ENCODE data around the gene PLCXD3.

PLCXD3 gene

GRCh38 chr5:41286165-41286564 lies 224.2 kb downstream of the PLCXD3 start:
- ATAC-seq (replicated peaks) (no peak), DNase-seq (no peak)
- peaks cover 0 to 1% of the 10 kb centered on the region in 2 donors for H3K9me3 Mint-ChIP-seq
- no peak overlapping the region for H3K27ac Mint-ChIP-seq
- no peaks in the 10 kb centered on the region for H3K36me3 Mint-ChIP-seq
- H3K4me3 Mint-ChIP-seq, result no peak overlapping the region
- no peaks in the 10 kb centered on the region for H3K27me3 Mint-ChIP-seq
- no peaks in the 10 kb centered on the region for H3K4me1 Mint-ChIP-seq

GRCh38 chr5:41284938-41285337 lies 225.5 kb downstream of the PLCXD3 start:
- ATAC-seq (replicated peaks) (no peak), DNase-seq (no peak)
- H3K4me1 Mint-ChIP-seq, result no peaks in the 10 kb centered on the region
- peaks cover 0 to 1% of the 10 kb centered on the region in 2 donors for H3K9me3 Mint-ChIP-seq
- no peak overlapping the region for H3K27ac Mint-ChIP-seq
- H3K27me3 Mint-ChIP-seq, result no peaks in the 10 kb centered on the region
- no peaks in the 10 kb centered on the region for H3K36me3 Mint-ChIP-seq
- H3K4me3 Mint-ChIP-seq, result no peak overlapping the region

- no peaks in the 10 kb centered on the region for H3K27me3 Mint-ChIP-seq
- H3K9me3 Mint-ChIP-seq, result no peaks in the 10 kb centered on the region
- no peaks in the 10 kb centered on the region for H3K36me3 Mint-ChIP-seq
- no peak for DNase-seq
- H3K4me1 Mint-ChIP-seq, result no peaks in the 10 kb centered on the region
- no peak overlapping the region for H3K4me3 Mint-ChIP-seq
- no peak for ATAC-seq (replicated peaks)
- H3K27ac Mint-ChIP-seq, result no peak overlapping the region
Measured at GRCh38 chr5:41281215-41281810, 229.1 kb downstream of the PLCXD3 start.

GRCh38 chr5:41279040-41279439 lies 231.4 kb downstream of the PLCXD3 start:
- H3K4me1 Mint-ChIP-seq, result no peaks in the 10 kb centered on the region
- DNase-seq (no peak), ATAC-seq (replicated peaks) (no peak)
- no peaks in the 10 kb centered on the region for H3K9me3 Mint-ChIP-seq
- no peaks in the 10 kb centered on the region for H3K36me3 Mint-ChIP-seq
- H3K4me3 Mint-ChIP-seq, result no peak overlapping the region
- H3K27me3 Mint-ChIP-seq, result no peaks in the 10 kb centered on the region
- H3K27ac Mint-ChIP-seq, result no peak overlapping the region

- Mint-ChIP-seq H3K4me1 (no peaks in the 10 kb centered on the region), H3K36me3 (no peaks in the 10 kb centered on the region), H3K4me3 (no peak overlapping the region), H3K9me3 (no peaks in the 10 kb centered on the region), H3K27me3 (no peaks in the 10 kb centered on the region), H3K27ac (no peak overlapping the region)
- ATAC-seq (replicated peaks), result peak in 1 of 2 donors; percentile 34
- no peak for DNase-seq
Measured at GRCh38 chr5:41277476-41278245, 232.7 kb downstream of the PLCXD3 start.

- no peaks in the 10 kb centered on the region for H3K27me3 Mint-ChIP-seq
- ATAC-seq (replicated peaks) (no peak), DNase-seq (no peak)
- no peaks in the 10 kb centered on the region for H3K9me3 Mint-ChIP-seq
- no peaks in the 10 kb centered on the region for H3K4me1 Mint-ChIP-seq
- H3K4me3 Mint-ChIP-seq, result no peak overlapping the region
- no peak overlapping the region for H3K27ac Mint-ChIP-seq
- H3K36me3 Mint-ChIP-seq, result no peaks in the 10 kb centered on the region
Measured at GRCh38 chr5:41275813-41276512, 234.4 kb downstream of the PLCXD3 start.

GRCh38 chr5:41270423-41271251 lies 239.8 kb downstream of the PLCXD3 start:
- Mint-ChIP-seq H3K36me3 (no peaks in the 10 kb centered on the region), H3K4me3 (no peak overlapping the region), H3K27me3 (no peaks in the 10 kb centered on the region), H3K9me3 (no peaks in the 10 kb centered on the region), H3K4me1 (no peaks in the 10 kb centered on the region), H3K27ac (no peak overlapping the region)
- peak; percentile 64 to 77 for ATAC-seq (replicated peaks)
- no peak for DNase-seq

GRCh38 chr5:41268894-41269293 lies 241.5 kb downstream of the PLCXD3 start:
- Mint-ChIP-seq H3K4me1 (no peaks in the 10 kb centered on the region), H3K9me3 (no peaks in the 10 kb centered on the region), H3K27ac (no peak overlapping the region), H3K4me3 (no peak overlapping the region), H3K36me3 (no peaks in the 10 kb centered on the region), H3K27me3 (no peaks in the 10 kb centered on the region)
- ATAC-seq (replicated peaks), result no peak
- DNase-seq, result no peak

- DNase-seq (no peak), ATAC-seq (replicated peaks) (no peak)
- Mint-ChIP-seq H3K27ac (no peak overlapping the region), H3K4me1 (no peaks in the 10 kb centered on the region), H3K36me3 (no peaks in the 10 kb centered on the region), H3K4me3 (no peak overlapping the region), H3K9me3 (no peaks in the 10 kb centered on the region), H3K27me3 (no peaks in the 10 kb centered on the region)
Measured at GRCh38 chr5:41266377-41266776, 244.0 kb downstream of the PLCXD3 start.

GRCh38 chr5:41264019-41264418 lies 246.4 kb downstream of the PLCXD3 start:
- Mint-ChIP-seq H3K27me3 (no peaks in the 10 kb centered on the region), H3K4me1 (no peaks in the 10 kb centered on the region), H3K4me3 (no peak overlapping the region), H3K9me3 (no peaks in the 10 kb centered on the region), H3K36me3 (no peaks in the 10 kb centered on the region), H3K27ac (no peak overlapping the region)
- ATAC-seq (replicated peaks), result no peak
- no peak for DNase-seq

- no peaks in the 10 kb centered on the region for H3K36me3 Mint-ChIP-seq
- no peaks in the 10 kb centered on the region for H3K9me3 Mint-ChIP-seq
- ATAC-seq (replicated peaks) (no peak), DNase-seq (no peak)
- H3K27me3 Mint-ChIP-seq, result no peaks in the 10 kb centered on the region
- no peak overlapping the region for H3K4me3 Mint-ChIP-seq
- no peaks in the 10 kb centered on the region for H3K4me1 Mint-ChIP-seq
- H3K27ac Mint-ChIP-seq, result no peak overlapping the region
Measured at GRCh38 chr5:41263335-41263734, 247.1 kb downstream of the PLCXD3 start.
